Right atrium auricular region (tissue), 2 donors: ENCODE measurements around the gene TMEM38A. TPM values are rescaled to one million over a fixed set of nuclear protein-coding genes. Genes with fewer than 3 reads are reported as not detected.

Experiments
- DNase-seq: peaks from one replicate; pipeline ENCODE4 v3.0.0-alpha.2; 2019; ENCODE audit warnings: low spot score
- H3K27ac ChIP-seq, 2 donors: fragments of 200-600 bp; sonication (generic); 1 replicate in 1 of 2; 2 replicates in 1 of 2; pipeline ENCODE4 v1.5.1; 2016 to 2019
- H3K27me3 ChIP-seq, 2 donors: fragments of 200-600 bp; sonication (generic); one replicate each; pipeline versions ENCODE4 v1.5.1 to v1.6.0; 2017 to 2019
- H3K36me3 ChIP-seq: fragments of 200-600 bp; sonication (generic); one replicate; pipeline ENCODE4 v1.5.1; 2016
- H3K4me1 ChIP-seq, 2 donors: fragments of 200-600 bp; sonication (generic); one replicate each; pipeline versions ENCODE4 v1.5.1 to v1.6.0; 2017 to 2019
- H3K4me3 ChIP-seq, 2 donors: fragments of 200-600 bp; sonication (generic); 1 replicate in 1 of 2; 2 replicates in 1 of 2; pipeline ENCODE4 v1.5.1; 2017 to 2019; ENCODE audit warnings: mild to moderate bottlenecking in 1 of 2, moderate library complexity in 1 of 2
- H3K9me3 ChIP-seq, 2 donors: fragments of 200-600 bp; sonication (generic); one replicate each; pipeline ENCODE4 v1.5.1; 2019
- total RNA-seq, 2 donors: library from RNA; depleted of rRNA; stranded (reverse); fragments of >200 nt; gene quantifications; one replicate each; pipeline ENCODE4 v1.1.0, GENCODE V29; 2016
- TF ChIP-seq, protein P1 (sequence below), 2 donors: fragments of 200-600 bp; sonication (generic); IDR thresholded peaks; one replicate each; pipeline ENCODE4 v1.5.1; 2019; ENCODE audit warnings: antibody characterized with exemption in 2 of 2

TMEM38A gene
- total RNA-seq, 2 donors from 2014 or later = 12.1 to 14.5 TPM

DNA sequence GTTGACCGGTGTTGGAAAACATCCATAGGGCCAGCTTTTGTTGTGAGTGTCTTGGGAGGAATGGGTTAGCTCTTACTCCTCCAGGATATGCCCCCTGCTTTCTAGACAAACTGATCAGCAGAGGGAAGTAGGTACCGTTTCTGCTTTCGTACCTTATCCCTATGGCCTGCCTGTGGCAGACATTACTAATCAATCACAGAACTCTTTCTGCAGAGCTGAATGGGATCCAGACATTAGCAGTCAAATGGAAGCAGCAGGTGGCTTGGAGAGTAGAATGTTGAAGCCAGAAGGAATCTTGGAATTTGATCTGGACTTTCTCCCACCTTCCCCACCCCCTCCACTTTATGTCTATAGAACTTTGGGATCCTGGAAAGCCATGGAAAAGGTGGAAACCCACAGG, 75.8 kb downstream of the TMEM38A start:
- no peaks in the 10 kb centered on the region for H3K9me3 ChIP-seq
- no peak overlapping the region for H3K27ac ChIP-seq
- TF ChIP-seq, protein P1, sequence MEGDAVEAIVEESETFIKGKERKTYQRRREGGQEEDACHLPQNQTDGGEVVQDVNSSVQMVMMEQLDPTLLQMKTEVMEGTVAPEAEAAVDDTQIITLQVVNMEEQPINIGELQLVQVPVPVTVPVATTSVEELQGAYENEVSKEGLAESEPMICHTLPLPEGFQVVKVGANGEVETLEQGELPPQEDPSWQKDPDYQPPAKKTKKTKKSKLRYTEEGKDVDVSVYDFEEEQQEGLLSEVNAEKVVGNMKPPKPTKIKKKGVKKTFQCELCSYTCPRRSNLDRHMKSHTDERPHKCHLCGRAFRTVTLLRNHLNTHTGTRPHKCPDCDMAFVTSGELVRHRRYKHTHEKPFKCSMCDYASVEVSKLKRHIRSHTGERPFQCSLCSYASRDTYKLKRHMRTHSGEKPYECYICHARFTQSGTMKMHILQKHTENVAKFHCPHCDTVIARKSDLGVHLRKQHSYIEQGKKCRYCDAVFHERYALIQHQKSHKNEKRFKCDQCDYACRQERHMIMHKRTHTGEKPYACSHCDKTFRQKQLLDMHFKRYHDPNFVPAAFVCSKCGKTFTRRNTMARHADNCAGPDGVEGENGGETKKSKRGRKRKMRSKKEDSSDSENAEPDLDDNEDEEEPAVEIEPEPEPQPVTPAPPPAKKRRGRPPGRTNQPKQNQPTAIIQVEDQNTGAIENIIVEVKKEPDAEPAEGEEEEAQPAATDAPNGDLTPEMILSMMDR (IDR thresholded peaks at IDR 0.05) = no peak
- no peak for DNase-seq
- H3K4me3 ChIP-seq = no peak overlapping the region
- no peaks in the 10 kb centered on the region for H3K4me1 ChIP-seq
- no peaks in the 10 kb centered on the region for H3K27me3 ChIP-seq
- no peaks in the 10 kb centered on the region for H3K36me3 ChIP-seq

GRCh38 chr19:16737911-16738310, 77.0 kb downstream of the TMEM38A start:
- DNase-seq = no peak
- Histone ChIP-seq H3K4me1 (no peaks in the 10 kb centered on the region), H3K4me3 (no peak overlapping the region), H3K9me3 (no peaks in the 10 kb centered on the region), H3K36me3 (no peaks in the 10 kb centered on the region), H3K27me3 (no peaks in the 10 kb centered on the region), H3K27ac (no peak overlapping the region)
- TF ChIP-seq, protein P1 (IDR thresholded peaks at IDR 0.05) = no peak

GRCh38 chr19:16739546-16739945, 78.6 kb downstream of the TMEM38A start:
- Histone ChIP-seq H3K27ac (no peak overlapping the region), H3K4me1 (no peaks in the 10 kb centered on the region), H3K4me3 (no peak overlapping the region), H3K27me3 (no peaks in the 10 kb centered on the region), H3K9me3 (no peaks in the 10 kb centered on the region), H3K36me3 (no peaks in the 10 kb centered on the region)
- no peak for DNase-seq
- TF ChIP-seq, protein P1 (IDR thresholded peaks at IDR 0.05) = no peak

Other genes with a start within 250 kb of the TMEM38A start
- 10 to 100 TPM; 24.0 to 27.4 TPM for gene EPS15L1, start 189.2 kb upstream of the TMEM38A start, total RNA-seq
- gene CALR3, start 165.0 kb upstream of the TMEM38A start, total RNA-seq = not detected
- gene C19orf44, start 164.7 kb upstream of the TMEM38A start, total RNA-seq = 1 to 10 TPM; 2.3 to 6.0 TPM
- gene CHERP, start 118.7 kb upstream of the TMEM38A start, total RNA-seq = 1 to 10 TPM; 4.3 to 8.0 TPM
- 10 to 100 TPM; 27.5 to 34.9 TPM for gene SLC35E1, start 88.7 kb upstream of the TMEM38A start, total RNA-seq
- 1 to 10 TPM; 5.2 to 5.9 TPM for gene MED26, start 32.9 kb upstream of the TMEM38A start, total RNA-seq
- 10 to 100 TPM; 50.9 to 56.7 TPM for gene SMIM7, start 995 bp upstream of the TMEM38A start, total RNA-seq
- under 1 TPM in 1 of 2 donors, not detected in 1; 0.07 TPM for gene NWD1, start 58.7 kb downstream of the TMEM38A start, total RNA-seq
- gene SIN3B, start 168.3 kb downstream of the TMEM38A start, total RNA-seq = 10 to 100 TPM; 15.4 to 17.9 TPM
- 1 to 10 TPM; 5.9 to 6.4 TPM for gene F2RL3, start 227.9 kb downstream of the TMEM38A start, total RNA-seq